Medulla oblongata (tissue), 1 donor: ENCODE data around the gene POU2F1.
"Not testable (repeated sequence)": the region's sequence is repeated elsewhere in the genome, so short reads cannot be mapped to it uniquely, and the experiment has no call there.

Experiments
- DNase-seq: peaks from one replicate; pipeline ENCODE4 v3.0.0-alpha.2; 2015; ENCODE audit errors: extremely low spot score

POU2F1 gene

GRCh38 chr1:167205306-167206050 lies 15.2 kb upstream of the POU2F1 start:
- not testable (repeated sequence) for DNase-seq

GRCh38 chr1:167206166-167206835 lies 14.4 kb upstream of the POU2F1 start:
- no peak for DNase-seq

- no peak for DNase-seq
Measured at GRCh38 chr1:167207940-167208623, 12.6 kb upstream of the POU2F1 start.

- no peak for DNase-seq
Measured at GRCh38 chr1:167208624-167208976, 12.1 kb upstream of the POU2F1 start.

- DNase-seq: no peak
Measured at GRCh38 chr1:167209044-167209443, 11.6 kb upstream of the POU2F1 start.

- DNase-seq: no peak
Measured at GRCh38 chr1:167210966-167211674, 9.6 kb upstream of the POU2F1 start.

- DNase-seq: no peak
Measured at GRCh38 chr1:167212025-167212424, 8.7 kb upstream of the POU2F1 start.

- no peak for DNase-seq
Measured at GRCh38 chr1:167216809-167217208, 3.9 kb upstream of the POU2F1 start.

- no peak for DNase-seq
Measured at GRCh38 chr1:167219194-167219593, 1.5 kb upstream of the POU2F1 start.

GRCh38 chr1:167219646-167220536 lies 795 bp upstream of the POU2F1 start:
- peak; percentile 79 for DNase-seq

GRCh38 chr1:167221126-167221737 lies 546 bp downstream of the POU2F1 start:
- DNase-seq: peak; percentile 20

GRCh38 chr1:167221738-167222610 lies 1.3 kb downstream of the POU2F1 start:
- DNase-seq: peak; percentile 78

- DNase-seq: peak; percentile 21
Measured at GRCh38 chr1:167223144-167224103, 2.7 kb downstream of the POU2F1 start.

GRCh38 chr1:167224734-167225235 lies 4.1 kb downstream of the POU2F1 start:
- DNase-seq: not testable (repeated sequence)

GRCh38 chr1:167225920-167226319 lies 5.2 kb downstream of the POU2F1 start:
- DNase-seq: no peak

- DNase-seq: no peak
Measured at GRCh38 chr1:167227934-167228378, 7.3 kb downstream of the POU2F1 start.

- DNase-seq: no peak
Measured at GRCh38 chr1:167229719-167230385, 9.2 kb downstream of the POU2F1 start.

- DNase-seq: no peak
Measured at GRCh38 chr1:167230437-167230836, 9.8 kb downstream of the POU2F1 start.
